Temporal lobe (tissue), 2 donors: ENCODE measurements around the gene ABL2. TPM values are rescaled to one million over a fixed set of nuclear protein-coding genes. Genes with fewer than 3 reads are reported as not detected.

Experiments
- small RNA-seq: library from RNA; depleted of rRNA; stranded (forward); fragments of <200 nt; gene quantifications from one replicate; pipeline ENCODE3, GENCODE V24; 2014; ENCODE audit warnings: low replicate concordance
- total RNA-seq: library from RNA; depleted of rRNA; stranded (reverse); fragments of >200 nt; gene quantifications from one replicate; pipeline ENCODE4 v1.2.3, GENCODE V29; 2014

The ABL2 gene
- total RNA-seq, 1 donor from 2014 or later: 32.7 TPM

Small RNA genes lying within 50 kb of the gene (small RNA-seq; reads per million reads assigned to genes)
- gene AL512326.2: not detected
- gene AL512326.3: not detected
- gene EIF4A1P11: not detected
- not detected for gene RF00272

Other genes starting within 250 kb of the ABL2 start
- gene FAM20B, start 203.8 kb downstream of the ABL2 start, total RNA-seq: 33.2 TPM
- 23.1 TPM for gene TOR3A, start 147.6 kb downstream of the ABL2 start, total RNA-seq
- 13.0 TPM for gene SOAT1, start 64.1 kb upstream of the ABL2 start, total RNA-seq
- 0.74 TPM for gene AXDND1, start 136.3 kb upstream of the ABL2 start, total RNA-seq